NCI-H82 treated with DMSO at 0.1 percent for 48 hours (cell line): ENCODE measurements around the gene EVA1A.

Source experiments
- DNase-seq: peaks from one replicate; lab custom pipeline; 2025; ENCODE audit not compliant: unreplicated experiment; lab: John Stamatoyannopoulos, UW

EVA1A gene

DNA sequence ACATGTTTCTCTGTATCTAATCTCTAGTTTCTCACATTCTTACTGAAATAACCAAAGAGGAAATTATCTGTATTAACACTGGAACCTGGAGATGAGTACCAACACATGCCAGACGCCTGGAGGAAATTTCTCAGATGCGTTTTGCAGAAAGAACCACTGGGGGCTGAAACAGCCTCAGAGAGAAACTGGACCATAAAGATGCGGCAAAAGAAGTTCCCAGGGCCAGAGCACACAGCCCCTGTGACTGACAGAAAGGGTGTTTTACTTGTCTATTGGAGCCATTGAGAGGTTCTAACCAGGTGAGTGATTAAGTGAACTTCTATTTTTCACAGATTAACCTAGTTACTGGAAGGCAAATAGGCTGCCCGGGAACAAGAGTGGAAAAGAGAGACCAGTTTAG is 103.9 kb downstream of the EVA1A start:
- no peak for DNase-seq

DNA sequence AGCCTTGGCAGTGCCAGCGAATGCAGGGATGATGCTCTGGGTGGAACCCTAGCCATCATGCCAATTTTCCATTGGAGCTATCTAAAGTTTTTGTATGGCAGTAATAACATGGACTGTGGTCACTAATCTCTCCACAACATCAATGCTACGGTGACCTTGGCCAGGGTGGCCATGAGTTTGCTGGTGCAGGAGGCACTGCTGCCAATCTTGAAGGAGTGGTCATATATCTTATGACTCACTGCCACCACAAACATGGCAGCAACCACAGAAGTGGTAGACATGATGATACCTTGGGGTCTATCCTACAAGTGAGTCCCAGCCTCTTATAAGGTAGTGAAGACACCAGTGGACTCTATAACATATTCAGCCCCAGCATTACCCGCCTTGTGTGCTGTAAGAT is 104.6 kb downstream of the EVA1A start:
- DNase-seq, result no peak

- no peak for DNase-seq
Observed at GRCh38 chr2:75454241-75454620, 106.5 kb downstream of the EVA1A start.

DNA sequence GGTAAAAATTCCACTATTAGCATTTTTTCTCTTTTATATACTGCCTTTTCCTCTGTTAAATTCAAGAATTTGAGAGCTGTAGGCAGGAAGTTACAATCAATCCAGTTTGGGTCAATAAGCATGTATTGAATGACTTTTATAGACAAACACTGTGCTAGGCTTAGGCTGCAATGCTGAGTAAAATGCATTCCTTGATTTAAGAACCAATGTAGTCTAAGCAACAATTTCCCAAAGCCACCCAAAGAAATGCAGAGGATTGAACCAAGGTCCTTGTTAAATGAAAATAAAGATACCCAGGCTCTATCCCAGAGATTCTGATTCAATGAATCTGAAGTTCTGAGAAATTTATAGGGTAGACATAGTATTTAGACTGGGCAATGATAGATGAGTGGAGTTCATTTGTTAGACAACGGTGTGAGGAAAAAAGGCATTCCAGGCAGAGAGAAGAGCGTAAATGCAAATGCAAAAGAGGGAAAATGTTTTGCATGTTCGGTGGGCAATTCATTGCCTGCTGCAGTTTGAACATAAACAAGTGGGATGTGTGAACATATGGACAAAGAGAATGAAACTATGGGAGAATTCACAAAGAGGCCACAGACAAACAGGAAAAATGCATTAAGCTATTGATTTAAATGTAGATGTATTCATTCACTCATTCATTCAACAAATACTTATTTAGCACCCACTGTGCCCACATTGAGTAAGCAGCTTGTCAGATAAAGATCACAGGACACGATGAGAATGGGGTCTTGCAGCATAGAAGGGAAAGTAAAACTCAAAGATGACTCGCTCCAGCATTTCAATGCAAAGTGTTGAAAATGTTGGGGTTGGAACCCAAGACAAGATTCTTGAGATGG is 107.1 kb downstream of the EVA1A start:
- no peak for DNase-seq

DNA sequence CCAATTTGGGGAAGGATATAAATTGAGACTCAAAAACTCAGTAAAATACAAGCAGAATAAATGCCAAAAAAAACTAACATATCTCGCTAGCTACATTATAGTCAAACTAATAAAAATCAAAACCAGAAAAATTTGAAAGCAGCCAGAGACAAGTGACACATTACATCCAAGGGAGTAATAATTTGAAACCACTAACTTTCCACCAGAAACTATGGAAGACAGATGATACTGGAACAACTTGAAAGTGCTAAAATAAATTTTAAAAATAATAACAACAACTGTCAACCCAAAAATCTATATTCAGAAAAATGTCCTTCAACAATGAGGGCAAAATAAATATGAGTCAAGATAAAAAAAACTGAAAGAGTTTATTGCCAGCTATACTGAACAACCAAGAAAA is 110.7 kb downstream of the EVA1A start:
- no peak for DNase-seq

- DNase-seq, result no peak
Observed at GRCh38 chr2:75447176-75447575, 113.6 kb downstream of the EVA1A start.
